Measurements from ENCODE around the gene MGAT5. TPM values are rescaled to one million over a fixed set of nuclear protein-coding genes. Genes with fewer than 3 reads are reported as not detected.

MGAT5 gene
- total RNA-seq, 1 donor from 2014 or later: 23.7 TPM

- H3K4me1 Mint-ChIP-seq: no peaks in the 10 kb centered on the region
- H3K27ac Mint-ChIP-seq: no peak overlapping the region
- DNase-seq: no peak
- H3K36me3 Mint-ChIP-seq (ENCODE audit: low read depth): no peaks in the 10 kb centered on the region
- no peaks in the 10 kb centered on the region for H3K9me3 Mint-ChIP-seq
- no peak overlapping the region for H3K4me3 Mint-ChIP-seq
- intact Hi-C loops (cut with micrococcal nuclease): no loop called here
- no peaks in the 10 kb centered on the region for H3K27me3 Mint-ChIP-seq
Observed at GRCh38 chr2:134446383-134447017, 192.6 kb downstream of the MGAT5 start.

GRCh38 chr2:134447669-134448068, 193.8 kb downstream of the MGAT5 start:
- no peaks in the 10 kb centered on the region for H3K36me3 Mint-ChIP-seq (ENCODE audit: low read depth)
- no peak for DNase-seq

GRCh38 chr2:134448650-134449049, 194.8 kb downstream of the MGAT5 start:
- Mint-ChIP-seq H3K27me3 (no peaks in the 10 kb centered on the region), H3K4me1 (no peaks in the 10 kb centered on the region), H3K36me3 (ENCODE audit: low read depth) (no peaks in the 10 kb centered on the region), H3K4me3 (no peak overlapping the region), H3K9me3 (no peaks in the 10 kb centered on the region), H3K27ac (no peak overlapping the region)
- DNase-seq: no peak
- intact Hi-C loops (cut with micrococcal nuclease): no loop called here

More at GRCh38 chr2:134447669-134448068, 193.8 kb downstream of the MGAT5 start:
- Mint-ChIP-seq H3K27me3 (no peaks in the 10 kb centered on the region), H3K4me1 (no peaks in the 10 kb centered on the region), H3K4me3 (no peak overlapping the region), H3K27ac (no peak overlapping the region), H3K9me3 (no peaks in the 10 kb centered on the region)
- intact Hi-C loops (cut with micrococcal nuclease): no loop called here

GRCh38 chr2:134449157-134449556, 195.3 kb downstream of the MGAT5 start:
- H3K27ac Mint-ChIP-seq: no peak overlapping the region

GRCh38 chr2:134449751-134450513, 196.1 kb downstream of the MGAT5 start:
- Mint-ChIP-seq H3K27ac (no peak overlapping the region), H3K9me3 (no peaks in the 10 kb centered on the region), H3K4me1 (no peaks in the 10 kb centered on the region), H3K27me3 (no peaks in the 10 kb centered on the region), H3K4me3 (no peak overlapping the region), H3K36me3 (ENCODE audit: low read depth) (no peaks in the 10 kb centered on the region)
- DNase-seq: no peak
- intact Hi-C loops (cut with micrococcal nuclease): loop anchor here (10.0 kb wide), 1 partner anchor 565 kb away; no protein-coding TSS in a partner anchor

More at GRCh38 chr2:134449157-134449556, 195.3 kb downstream of the MGAT5 start:
- H3K4me1 Mint-ChIP-seq: no peaks in the 10 kb centered on the region
- no peaks in the 10 kb centered on the region for H3K9me3 Mint-ChIP-seq
- DNase-seq: no peak
- H3K27me3 Mint-ChIP-seq: no peaks in the 10 kb centered on the region
- no peaks in the 10 kb centered on the region for H3K36me3 Mint-ChIP-seq (ENCODE audit: low read depth)
- H3K4me3 Mint-ChIP-seq: no peak overlapping the region
- intact Hi-C loops (cut with micrococcal nuclease): no loop called here

GRCh38 chr2:134451347-134451630, 197.4 kb downstream of the MGAT5 start:
- Mint-ChIP-seq H3K27ac (no peak overlapping the region), H3K36me3 (ENCODE audit: low read depth) (no peaks in the 10 kb centered on the region), H3K9me3 (no peaks in the 10 kb centered on the region), H3K4me1 (no peaks in the 10 kb centered on the region), H3K27me3 (no peaks in the 10 kb centered on the region), H3K4me3 (no peak overlapping the region)
- no peak for DNase-seq
- intact Hi-C loops (cut with micrococcal nuclease): loop anchor here (1.0 to 10.0 kb wide), 3 partner anchors 333 to 566 kb away; no protein-coding TSS in a partner anchor

- H3K27ac Mint-ChIP-seq: no peak overlapping the region
Observed at GRCh38 chr2:134452042-134452733, 198.3 kb downstream of the MGAT5 start.

GRCh38 chr2:134453476-134453875, 199.6 kb downstream of the MGAT5 start:
- no peak overlapping the region for H3K4me3 Mint-ChIP-seq
- H3K9me3 Mint-ChIP-seq: no peaks in the 10 kb centered on the region
- no peaks in the 10 kb centered on the region for H3K27me3 Mint-ChIP-seq
- intact Hi-C loops (cut with micrococcal nuclease): loop anchor here (10.0 kb wide), 1 partner anchor 569 kb away; no protein-coding TSS in a partner anchor
- H3K36me3 Mint-ChIP-seq (ENCODE audit: low read depth): no peaks in the 10 kb centered on the region
- no peaks in the 10 kb centered on the region for H3K4me1 Mint-ChIP-seq
- H3K27ac Mint-ChIP-seq: no peak overlapping the region
- DNase-seq: no peak

More at GRCh38 chr2:134452042-134452733, 198.3 kb downstream of the MGAT5 start:
- no peaks in the 10 kb centered on the region for H3K4me1 Mint-ChIP-seq
- DNase-seq: no peak
- H3K27me3 Mint-ChIP-seq: no peaks in the 10 kb centered on the region
- H3K36me3 Mint-ChIP-seq (ENCODE audit: low read depth): no peaks in the 10 kb centered on the region
- intact Hi-C loops (cut with micrococcal nuclease): loop anchor here (10.0 kb wide), 1 partner anchor 567 kb away; no protein-coding TSS in a partner anchor
- no peaks in the 10 kb centered on the region for H3K9me3 Mint-ChIP-seq
- no peak overlapping the region for H3K4me3 Mint-ChIP-seq

GRCh38 chr2:134453973-134454372, 200.1 kb downstream of the MGAT5 start:
- Mint-ChIP-seq H3K27me3 (no peaks in the 10 kb centered on the region), H3K9me3 (no peaks in the 10 kb centered on the region), H3K4me3 (no peak overlapping the region), H3K4me1 (no peaks in the 10 kb centered on the region), H3K27ac (no peak overlapping the region), H3K36me3 (ENCODE audit: low read depth) (no peaks in the 10 kb centered on the region)
- no peak for DNase-seq
- intact Hi-C loops (cut with micrococcal nuclease): loop anchor here (10.0 kb wide), 1 partner anchor 569 kb away; no protein-coding TSS in a partner anchor

GRCh38 chr2:134454426-134454825, 200.6 kb downstream of the MGAT5 start:
- no peak overlapping the region for H3K27ac Mint-ChIP-seq
- no peak for DNase-seq
- H3K9me3 Mint-ChIP-seq: no peaks in the 10 kb centered on the region
- H3K27me3 Mint-ChIP-seq: no peaks in the 10 kb centered on the region
- intact Hi-C loops (cut with micrococcal nuclease): loop anchor here (10.0 kb wide), 1 partner anchor 570 kb away; no protein-coding TSS in a partner anchor
- H3K4me3 Mint-ChIP-seq: no peak overlapping the region
- no peaks in the 10 kb centered on the region for H3K36me3 Mint-ChIP-seq (ENCODE audit: low read depth)
- H3K4me1 Mint-ChIP-seq: no peaks in the 10 kb centered on the region

GRCh38 chr2:134454931-134455330, 201.1 kb downstream of the MGAT5 start:
- Mint-ChIP-seq H3K4me3 (no peak overlapping the region), H3K36me3 (ENCODE audit: low read depth) (no peaks in the 10 kb centered on the region), H3K9me3 (no peaks in the 10 kb centered on the region), H3K27ac (no peak overlapping the region), H3K27me3 (no peaks in the 10 kb centered on the region), H3K4me1 (no peaks in the 10 kb centered on the region)
- DNase-seq: no peak
- intact Hi-C loops (cut with micrococcal nuclease): loop anchor here (10.0 kb wide), 1 partner anchor 570 kb away; no protein-coding TSS in a partner anchor

GRCh38 chr2:134455426-134455825, 201.6 kb downstream of the MGAT5 start:
- intact Hi-C loops (cut with micrococcal nuclease): loop anchor here (10.0 kb wide), 1 partner anchor 571 kb away; no protein-coding TSS in a partner anchor
- H3K27me3 Mint-ChIP-seq: no peaks in the 10 kb centered on the region
- no peak for DNase-seq
- no peaks in the 10 kb centered on the region for H3K36me3 Mint-ChIP-seq (ENCODE audit: low read depth)
- H3K4me1 Mint-ChIP-seq: no peaks in the 10 kb centered on the region
- no peaks in the 10 kb centered on the region for H3K9me3 Mint-ChIP-seq
- no peak overlapping the region for H3K27ac Mint-ChIP-seq
- no peak overlapping the region for H3K4me3 Mint-ChIP-seq

- intact Hi-C loops (cut with micrococcal nuclease): loop anchor here (10.0 kb wide), 1 partner anchor 573 kb away; no protein-coding TSS in a partner anchor
- H3K4me1 Mint-ChIP-seq: no peaks in the 10 kb centered on the region
- H3K27me3 Mint-ChIP-seq: no peaks in the 10 kb centered on the region
- no peaks in the 10 kb centered on the region for H3K9me3 Mint-ChIP-seq
- H3K36me3 Mint-ChIP-seq (ENCODE audit: low read depth): no peaks in the 10 kb centered on the region
- DNase-seq: no peak
- no peak overlapping the region for H3K27ac Mint-ChIP-seq
- no peak overlapping the region for H3K4me3 Mint-ChIP-seq
Observed at GRCh38 chr2:134457353-134457752, 203.5 kb downstream of the MGAT5 start.
